ENCODE results near the gene KHDC3L. TPM values are rescaled to one million over a fixed set of nuclear protein-coding genes. Genes with fewer than 3 reads are reported as not detected.

KHDC3L gene
- total and polyA plus RNA-seq, 2 of the 8 experiments (the other 6 are each of a cell fraction or from before 2014, with no cell fraction given) = 0.11 TPM; not detected in 1

DNA sequence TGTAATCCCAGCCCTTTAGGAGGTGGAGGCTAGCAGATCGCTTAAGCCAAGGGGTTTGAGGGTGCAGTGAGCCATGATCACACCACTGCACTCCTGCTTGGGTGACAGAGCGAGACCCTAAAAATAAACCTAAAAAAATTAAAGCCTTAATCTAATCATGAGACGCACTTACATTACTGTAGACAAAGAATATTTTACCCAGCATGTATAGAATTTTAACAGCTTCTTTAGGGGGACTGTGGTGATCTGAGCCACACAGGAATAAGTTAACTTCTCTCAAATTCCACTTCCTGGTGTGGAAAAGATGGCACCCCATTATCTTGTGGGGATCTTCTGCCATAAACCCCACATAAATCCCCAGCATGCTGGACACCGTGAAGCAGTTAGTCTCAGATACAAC, 9.5 kb downstream of the KHDC3L start:
- DNase-seq (ENCODE audit: low read depth in 1 of 2, low spot score in 2 of 2) (no peak), FAIRE-seq (no peak)
- Histone ChIP-seq H2AFZ (ENCODE audit: low read length) (no peak overlapping the region; the same call in 1 of the 2 replicates), H3K23ac (ENCODE audit: insufficient read length) (no peak overlapping the region), H2BK120ac (replicated peaks; ENCODE audit: low read depth, low read length) (no peak overlapping the region), H2BK5ac (ENCODE audit: low read depth, low read length) (no peak overlapping the region), H3K4me2 (ENCODE audit: insufficient read depth in 1 of 2, low read depth in 2 of 2, low read length in 2 of 2) (no peak overlapping the region), H4K8ac (ENCODE audit: extremely low read depth, insufficient read depth, low read length) (no peak overlapping the region), H4K5ac (ENCODE audit: insufficient read length, low read depth, low read length) (no peak overlapping the region), H3K27me3 (replicated peaks in 1 of 4; ENCODE audit: control insufficient read depth in 3 of 4, extremely low read depth in 1 of 4, insufficient read depth in 3 of 4, low read length in 3 of 4) (no peaks in the 10 kb centered on the region), H3K36me3 (ENCODE audit: control insufficient read depth in 2 of 4, insufficient read depth in 4 of 4, low read length in 3 of 4) (no peaks in the 10 kb centered on the region), H3K18ac (ENCODE audit: extremely low read depth, low read length) (no peak overlapping the region), H3K9me3 (ENCODE audit: insufficient read depth in 2 of 2, low read depth in 1 of 2, low read length in 1 of 2) (peaks cover 0 to 4% of the 10 kb centered on the region in 2 experiments; a peak in 1 of 4 replicates), H3K9ac (replicated peaks in 1 of 4; ENCODE audit: extremely low read depth in 1 of 4, low read depth in 3 of 4, low read length in 3 of 4) (no peak overlapping the region), H3K79me2 (ENCODE audit: control insufficient read depth in 1 of 2, insufficient read depth in 2 of 2, low read length in 2 of 2) (no peaks in the 10 kb centered on the region), H2BK20ac (ENCODE audit: low read length) (no peak overlapping the region), H3K56ac (replicated peaks; ENCODE audit: insufficient read length, low read depth, low read length) (no peak overlapping the region), H3K4me1 (replicated peaks in 1 of 4; ENCODE audit: control insufficient read depth in 3 of 4, insufficient read depth in 4 of 4, low read length in 3 of 4) (peaks cover 0 to 6% (median 2%) of the 10 kb centered on the region in 4 experiments; a peak in 3 of 7 replicates), H3K23me2 (ENCODE audit: low read depth, low read length) (no peaks in the 10 kb centered on the region), H3K27ac (ENCODE audit: low read depth, low read length) (no peak overlapping the region), H3K4me3 (ENCODE audit: extremely low read depth in 1 of 4, insufficient read depth in 2 of 4, low read depth in 3 of 4, low read length in 4 of 4) (no peak overlapping the region), H2AK5ac (ENCODE audit: low read depth, low read length) (no peak overlapping the region), H3K14ac (ENCODE audit: insufficient read length) (no peak overlapping the region), H2BK15ac (ENCODE audit: low read length) (no peak overlapping the region), H3K79me1 (ENCODE audit: low read depth, low read length) (no peaks in the 10 kb centered on the region), H4K91ac (replicated peaks; ENCODE audit: insufficient read length, low read length) (no peak overlapping the region), H4K20me1 (replicated peaks in 1 of 2; ENCODE audit: control insufficient read depth in 1 of 2, insufficient read depth in 2 of 2, low read length in 2 of 2) (no peaks in the 10 kb centered on the region), H3K4ac (replicated peaks; ENCODE audit: insufficient read length, low read depth, low read length) (no peak overlapping the region), H2BK12ac (ENCODE audit: low read depth, low read length) (no peak overlapping the region)
- ChIA-PET POLR2A (ENCODE audit: partially characterized antibody) (interaction anchor here (1.0 to 1.2 kb wide), 2 partner anchors 13 to 106 kb away, joined by 3 read pairs; no protein-coding TSS in a partner anchor), CTCF (ENCODE audit: partially characterized antibody) (interaction anchor here (1.2 kb wide), 1 partner anchor 17 kb away, joined by 5 read pairs; no protein-coding TSS in a partner anchor)
- TF ChIP-seq SP1 (IDR thresholded peaks at IDR 0.05; ENCODE audit: low read depth, low read length) (no peak), SIN3A (conservative IDR thresholded peaks at IDR 0.05 in 1 of 2, IDR thresholded peaks at IDR 0.05 in 1 of 2; ENCODE audit: low read depth in 1 of 2, low read length in 2 of 2) (no peak), GTF2F1 (IDR thresholded peaks at IDR 0.05; ENCODE audit: borderline replicate concordance, low read depth, low read length) (no peak), RXRA (IDR thresholded peaks at IDR 0.05; ENCODE audit: insufficient read depth, low read depth, low read length) (no peak), JUND (IDR thresholded peaks at IDR 0.05; ENCODE audit: low read length) (no peak), GABPA (IDR thresholded peaks at IDR 0.05; ENCODE audit: borderline replicate concordance, insufficient read depth, low read length) (no peak), POLR2AphosphoS5 (IDR thresholded peaks at IDR 0.05; ENCODE audit: low read depth, low read length) (no peak), TBP (IDR thresholded peaks at IDR 0.05; ENCODE audit: low read depth, low read length) (no peak)
- TF ChIP-seq, protein P1, sequence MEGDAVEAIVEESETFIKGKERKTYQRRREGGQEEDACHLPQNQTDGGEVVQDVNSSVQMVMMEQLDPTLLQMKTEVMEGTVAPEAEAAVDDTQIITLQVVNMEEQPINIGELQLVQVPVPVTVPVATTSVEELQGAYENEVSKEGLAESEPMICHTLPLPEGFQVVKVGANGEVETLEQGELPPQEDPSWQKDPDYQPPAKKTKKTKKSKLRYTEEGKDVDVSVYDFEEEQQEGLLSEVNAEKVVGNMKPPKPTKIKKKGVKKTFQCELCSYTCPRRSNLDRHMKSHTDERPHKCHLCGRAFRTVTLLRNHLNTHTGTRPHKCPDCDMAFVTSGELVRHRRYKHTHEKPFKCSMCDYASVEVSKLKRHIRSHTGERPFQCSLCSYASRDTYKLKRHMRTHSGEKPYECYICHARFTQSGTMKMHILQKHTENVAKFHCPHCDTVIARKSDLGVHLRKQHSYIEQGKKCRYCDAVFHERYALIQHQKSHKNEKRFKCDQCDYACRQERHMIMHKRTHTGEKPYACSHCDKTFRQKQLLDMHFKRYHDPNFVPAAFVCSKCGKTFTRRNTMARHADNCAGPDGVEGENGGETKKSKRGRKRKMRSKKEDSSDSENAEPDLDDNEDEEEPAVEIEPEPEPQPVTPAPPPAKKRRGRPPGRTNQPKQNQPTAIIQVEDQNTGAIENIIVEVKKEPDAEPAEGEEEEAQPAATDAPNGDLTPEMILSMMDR (IDR thresholded peaks at IDR 0.05; ENCODE audit: control extremely low read depth in 1 of 3, insufficient read depth in 1 of 3, low read depth in 1 of 3, low read length in 3 of 3) = no peak
- TF ChIP-seq, protein P2, sequence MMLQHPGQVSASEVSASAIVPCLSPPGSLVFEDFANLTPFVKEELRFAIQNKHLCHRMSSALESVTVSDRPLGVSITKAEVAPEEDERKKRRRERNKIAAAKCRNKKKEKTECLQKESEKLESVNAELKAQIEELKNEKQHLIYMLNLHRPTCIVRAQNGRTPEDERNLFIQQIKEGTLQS (IDR thresholded peaks at IDR 0.05; ENCODE audit: insufficient read depth, low read depth, low read length) = no peak
- WGBS, 2 experiments (ENCODE audit: extremely low coverage in 1 of 2, insufficient coverage in 1 of 2, insufficient read length in 1 of 2, insufficient replicate concordance in 2 of 2, low coverage in 1 of 2, low lambda C conversion rate in 2 of 2, missing lambda C conversion rate in 1 of 2) = 90% methylated on average over 4 of the region's 4 CpGs; no CpG with 5 or more reads in 1 of the 2 experiments

Data from H1 (cell line).